Right lobe of liver (tissue), 4 donors: ENCODE measurements around the gene PARVB.

Source experiments
- POLR2A ChIP-seq: fragments of 450-650 bp; IDR thresholded peaks from one replicate; pipeline ENCODE4 v1.6.1; 2017; ENCODE audit warnings: antibody characterized with exemption, mild to moderate bottlenecking
- TF ChIP-seq, protein P1 (sequence below), 4 donors: fragments of 200-600 bp in 3 of 4; fragments of 450-650 bp in 1 of 4; IDR thresholded peaks; one replicate each; pipeline versions ENCODE4 v1.5.1 to v1.8.0; 2016 to 2022; ENCODE audit warnings: antibody characterized with exemption in 4 of 4, mild to moderate bottlenecking in 2 of 4
- donor health status: DM: no; HTN: no; CAD: no.
- donor health status: DM: no; HTN: no; CAD: no.
- donor health status: DM: no; HTN: yes; CAD: no.

DNA sequence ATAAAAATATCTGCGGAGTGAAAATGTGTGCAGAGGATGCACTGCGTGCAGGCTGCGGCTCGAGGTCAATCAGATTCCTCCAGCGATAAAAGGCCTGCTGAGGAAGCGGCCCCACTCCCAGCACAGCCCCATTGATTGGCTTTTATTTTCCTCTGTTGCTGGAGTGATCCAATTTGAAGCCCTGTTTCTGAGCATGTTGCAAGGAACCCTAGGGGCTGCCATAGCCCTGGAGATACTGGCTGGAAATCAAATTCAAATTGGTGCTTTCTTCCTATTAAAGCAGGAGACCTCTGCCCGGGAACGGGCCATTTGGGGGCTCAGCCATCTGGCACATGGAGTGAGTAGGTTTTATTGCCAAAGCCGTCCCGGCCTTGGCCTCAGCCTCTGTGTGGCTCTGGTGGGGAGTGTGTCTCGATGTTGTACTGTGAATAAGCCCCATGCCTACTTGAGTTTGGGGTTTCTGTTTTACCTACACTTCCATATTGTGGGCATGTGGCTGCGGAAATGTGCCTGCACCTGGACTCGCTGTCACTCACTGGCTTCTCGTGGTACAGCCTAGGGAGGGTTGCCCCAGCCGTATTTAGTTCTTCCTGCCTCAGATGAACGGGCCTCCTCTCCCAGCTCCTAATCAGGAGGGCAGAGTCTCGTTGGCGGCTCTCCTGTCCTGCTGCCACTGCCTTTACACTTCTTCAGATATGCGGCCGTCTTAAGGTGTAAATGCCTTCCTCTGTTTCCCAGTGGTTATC, 25.6 kb downstream of the PARVB start:
- TF ChIP-seq, protein P1, sequence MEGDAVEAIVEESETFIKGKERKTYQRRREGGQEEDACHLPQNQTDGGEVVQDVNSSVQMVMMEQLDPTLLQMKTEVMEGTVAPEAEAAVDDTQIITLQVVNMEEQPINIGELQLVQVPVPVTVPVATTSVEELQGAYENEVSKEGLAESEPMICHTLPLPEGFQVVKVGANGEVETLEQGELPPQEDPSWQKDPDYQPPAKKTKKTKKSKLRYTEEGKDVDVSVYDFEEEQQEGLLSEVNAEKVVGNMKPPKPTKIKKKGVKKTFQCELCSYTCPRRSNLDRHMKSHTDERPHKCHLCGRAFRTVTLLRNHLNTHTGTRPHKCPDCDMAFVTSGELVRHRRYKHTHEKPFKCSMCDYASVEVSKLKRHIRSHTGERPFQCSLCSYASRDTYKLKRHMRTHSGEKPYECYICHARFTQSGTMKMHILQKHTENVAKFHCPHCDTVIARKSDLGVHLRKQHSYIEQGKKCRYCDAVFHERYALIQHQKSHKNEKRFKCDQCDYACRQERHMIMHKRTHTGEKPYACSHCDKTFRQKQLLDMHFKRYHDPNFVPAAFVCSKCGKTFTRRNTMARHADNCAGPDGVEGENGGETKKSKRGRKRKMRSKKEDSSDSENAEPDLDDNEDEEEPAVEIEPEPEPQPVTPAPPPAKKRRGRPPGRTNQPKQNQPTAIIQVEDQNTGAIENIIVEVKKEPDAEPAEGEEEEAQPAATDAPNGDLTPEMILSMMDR (IDR thresholded peaks at IDR 0.05): no peak
- TF ChIP-seq POLR2A: no peak
